Hematopoietic multipotent progenitor cell treated with erythropoietin and hydrocortisone succinate and interleukin-3 and kit ligand, for 6 days (in vitro differentiated cells): Measurements from ENCODE around the gene LPP.

ENCODE experiments used
- DNase-seq: peaks from one replicate; pipeline ENCODE4 v3.0.0-alpha.2; 2015

The LPP gene

GRCh38 chr3:188529228-188529627 lies 375.3 kb downstream of the LPP start:
- DNase-seq, result no peak

- no peak for DNase-seq
Measured at GRCh38 chr3:188530226-188530625, 376.3 kb downstream of the LPP start.

GRCh38 chr3:188531210-188531609 lies 377.3 kb downstream of the LPP start:
- no peak for DNase-seq

- DNase-seq, result no peak
Measured at GRCh38 chr3:188533172-188533571, 379.2 kb downstream of the LPP start.

- DNase-seq, result no peak
Measured at GRCh38 chr3:188533612-188534357, 379.8 kb downstream of the LPP start.

- no peak for DNase-seq
Measured at GRCh38 chr3:188534633-188535032, 380.7 kb downstream of the LPP start.

- no peak for DNase-seq
Measured at GRCh38 chr3:188537606-188538005, 383.6 kb downstream of the LPP start.

- DNase-seq, result no peak
Measured at GRCh38 chr3:188539037-188539436, 385.1 kb downstream of the LPP start.

- no peak for DNase-seq
Measured at GRCh38 chr3:188539631-188540194, 385.8 kb downstream of the LPP start.

- no peak for DNase-seq
Measured at GRCh38 chr3:188542196-188542595, 388.2 kb downstream of the LPP start.

- DNase-seq, result no peak
Measured at GRCh38 chr3:188544012-188544411, 390.1 kb downstream of the LPP start.

GRCh38 chr3:188546835-188547670 lies 393.1 kb downstream of the LPP start:
- DNase-seq, result no peak

- DNase-seq, result no peak
Measured at GRCh38 chr3:188553569-188553968, 399.6 kb downstream of the LPP start.

GRCh38 chr3:188554404-188554803 lies 400.4 kb downstream of the LPP start:
- DNase-seq, result no peak

GRCh38 chr3:188557235-188557634 lies 403.3 kb downstream of the LPP start:
- no peak for DNase-seq

GRCh38 chr3:188558343-188559071 lies 404.6 kb downstream of the LPP start:
- no peak for DNase-seq

GRCh38 chr3:188559072-188559429 lies 405.1 kb downstream of the LPP start:
- DNase-seq, result no peak

GRCh38 chr3:188559856-188560255 lies 405.9 kb downstream of the LPP start:
- DNase-seq, result no peak

- DNase-seq, result no peak
Measured at GRCh38 chr3:188562144-188562543, 408.2 kb downstream of the LPP start.

GRCh38 chr3:188567478-188568195 lies 413.7 kb downstream of the LPP start:
- no peak for DNase-seq

- DNase-seq, result no peak
Measured at GRCh38 chr3:188568736-188569135, 414.8 kb downstream of the LPP start.

GRCh38 chr3:188571531-188572095 lies 417.7 kb downstream of the LPP start:
- no peak for DNase-seq
